Panc1 (cell line): Measurements from ENCODE around the gene PAK4.

Experiments
- POLR2AphosphoS5 ChIP-seq: IDR thresholded peaks from 2 replicates; pipeline ENCODE4 v1.6.1; 2012; ENCODE audit warnings: mild to moderate bottlenecking, low read depth, low read length, moderate library complexity
- REST ChIP-seq, 2 experiments: IDR thresholded peaks; 2 replicates each; pipeline ENCODE4 v1.6.1; 2011 to 2012; ENCODE audit warnings: low read depth in 2 of 2, control low read depth in 1 of 2, low read length in 1 of 2, mild to moderate bottlenecking in 1 of 2, moderate library complexity in 1 of 2; ENCODE audit not compliant: insufficient read depth in 1 of 2
- TF ChIP-seq, protein P1 (sequence below): fragments of 450-650 bp; IDR thresholded peaks from 2 replicates; pipeline ENCODE4 v1.5.1; 2017; ENCODE audit warnings: mild to moderate bottlenecking

GRCh38 chr19:39202998-39203355, 77.4 kb downstream of the PAK4 start:
- TF ChIP-seq REST (IDR thresholded peaks at IDR 0.05; ENCODE audit: insufficient read depth in 1 of 2, low read depth in 2 of 2, low read length in 1 of 2) (no peak), POLR2AphosphoS5 (no peak)
- TF ChIP-seq, protein P1, sequence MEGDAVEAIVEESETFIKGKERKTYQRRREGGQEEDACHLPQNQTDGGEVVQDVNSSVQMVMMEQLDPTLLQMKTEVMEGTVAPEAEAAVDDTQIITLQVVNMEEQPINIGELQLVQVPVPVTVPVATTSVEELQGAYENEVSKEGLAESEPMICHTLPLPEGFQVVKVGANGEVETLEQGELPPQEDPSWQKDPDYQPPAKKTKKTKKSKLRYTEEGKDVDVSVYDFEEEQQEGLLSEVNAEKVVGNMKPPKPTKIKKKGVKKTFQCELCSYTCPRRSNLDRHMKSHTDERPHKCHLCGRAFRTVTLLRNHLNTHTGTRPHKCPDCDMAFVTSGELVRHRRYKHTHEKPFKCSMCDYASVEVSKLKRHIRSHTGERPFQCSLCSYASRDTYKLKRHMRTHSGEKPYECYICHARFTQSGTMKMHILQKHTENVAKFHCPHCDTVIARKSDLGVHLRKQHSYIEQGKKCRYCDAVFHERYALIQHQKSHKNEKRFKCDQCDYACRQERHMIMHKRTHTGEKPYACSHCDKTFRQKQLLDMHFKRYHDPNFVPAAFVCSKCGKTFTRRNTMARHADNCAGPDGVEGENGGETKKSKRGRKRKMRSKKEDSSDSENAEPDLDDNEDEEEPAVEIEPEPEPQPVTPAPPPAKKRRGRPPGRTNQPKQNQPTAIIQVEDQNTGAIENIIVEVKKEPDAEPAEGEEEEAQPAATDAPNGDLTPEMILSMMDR, result no peak
